NCI-H1048 (cell line): ENCODE measurements around the gene COX6A2.

Experiments used
- DNase-seq: peaks from one replicate; lab custom pipeline; 2025; lab: John Stamatoyannopoulos, UW

COX6A2 gene

DNA sequence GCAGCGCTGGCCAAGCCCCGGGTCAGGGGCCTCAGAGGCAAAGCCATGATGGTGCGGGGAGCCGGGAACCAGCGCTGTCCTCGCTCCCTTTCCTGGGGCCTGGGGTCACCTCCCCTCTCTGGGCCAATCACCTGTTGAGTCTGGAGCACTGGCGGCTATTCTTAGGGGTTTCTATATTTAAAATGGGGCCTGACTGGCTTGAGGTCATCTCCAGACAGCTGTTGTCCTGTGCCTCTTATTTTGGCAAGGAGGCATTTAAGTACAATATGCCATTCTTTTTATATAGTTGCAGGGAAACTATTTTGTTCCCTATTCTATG, at the start of gene COX6A2:
TSS of gene COX6A2 (minus strand) at position 82 of the 319 bp plus-strand sequence. CDS start at position 47, 35 bp downstream.
- no peak for DNase-seq

GRCh38 chr16:31477220-31478216, 49.4 kb upstream of the COX6A2 start:
- no peak for DNase-seq

GRCh38 chr16:31476303-31477219, 48.4 kb upstream of the COX6A2 start:
- DNase-seq: peak; percentile 41

- DNase-seq: no peak
Observed at GRCh38 chr16:31475946-31476302, 47.8 kb upstream of the COX6A2 start.

DNA sequence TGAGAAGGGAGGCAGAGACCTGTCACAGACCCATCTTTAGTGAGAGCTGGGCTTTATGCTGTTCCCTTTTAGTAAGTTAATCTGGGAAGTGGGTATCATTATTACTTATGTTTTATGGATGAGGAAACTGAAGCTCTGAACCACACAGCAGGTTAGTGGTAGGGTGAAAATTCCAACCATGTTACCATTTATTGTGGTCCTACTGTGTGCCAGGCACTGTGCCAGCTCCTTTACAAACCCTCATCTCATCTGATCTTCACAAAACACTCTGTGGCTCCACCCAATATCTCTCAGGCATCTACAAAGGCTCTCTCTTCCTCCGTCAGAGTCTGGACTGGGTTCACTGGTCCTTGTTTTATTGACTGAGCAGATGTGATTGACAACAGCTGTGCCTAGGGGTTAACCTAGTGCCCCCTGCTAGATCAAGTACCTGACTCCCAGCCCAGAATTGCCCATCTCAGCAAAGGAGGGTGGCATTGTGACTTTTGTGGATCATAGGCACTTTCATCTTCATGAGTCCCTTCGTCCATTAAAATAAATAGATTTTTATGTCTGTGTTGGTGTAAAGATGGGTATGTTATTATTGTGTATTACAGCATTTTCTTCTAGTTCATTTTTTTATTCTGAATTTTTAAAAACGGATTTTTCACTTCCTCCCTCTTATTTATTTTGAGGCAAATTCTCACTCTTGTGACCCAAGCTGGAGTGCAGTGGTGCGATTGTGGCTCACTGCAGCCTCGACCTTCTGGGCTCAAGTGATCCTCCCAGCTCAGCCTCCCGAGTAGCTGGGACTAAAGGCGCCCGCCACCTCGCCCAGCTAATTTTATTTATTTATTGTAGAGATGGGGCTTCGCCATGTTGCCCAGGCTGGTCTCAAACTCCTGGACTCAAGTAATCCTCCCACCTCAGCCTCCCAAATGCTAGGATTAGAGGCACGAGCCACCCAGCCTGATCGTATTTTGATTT, 46.9 kb upstream of the COX6A2 start:
- DNase-seq: no peak

- no peak for DNase-seq
Observed at GRCh38 chr16:31474173-31474714, 46.1 kb upstream of the COX6A2 start.

GRCh38 chr16:31473264-31473984, 45.3 kb upstream of the COX6A2 start:
- no peak for DNase-seq

- DNase-seq: peak; percentile 79
Observed at GRCh38 chr16:31472709-31473203, 44.6 kb upstream of the COX6A2 start.

DNA sequence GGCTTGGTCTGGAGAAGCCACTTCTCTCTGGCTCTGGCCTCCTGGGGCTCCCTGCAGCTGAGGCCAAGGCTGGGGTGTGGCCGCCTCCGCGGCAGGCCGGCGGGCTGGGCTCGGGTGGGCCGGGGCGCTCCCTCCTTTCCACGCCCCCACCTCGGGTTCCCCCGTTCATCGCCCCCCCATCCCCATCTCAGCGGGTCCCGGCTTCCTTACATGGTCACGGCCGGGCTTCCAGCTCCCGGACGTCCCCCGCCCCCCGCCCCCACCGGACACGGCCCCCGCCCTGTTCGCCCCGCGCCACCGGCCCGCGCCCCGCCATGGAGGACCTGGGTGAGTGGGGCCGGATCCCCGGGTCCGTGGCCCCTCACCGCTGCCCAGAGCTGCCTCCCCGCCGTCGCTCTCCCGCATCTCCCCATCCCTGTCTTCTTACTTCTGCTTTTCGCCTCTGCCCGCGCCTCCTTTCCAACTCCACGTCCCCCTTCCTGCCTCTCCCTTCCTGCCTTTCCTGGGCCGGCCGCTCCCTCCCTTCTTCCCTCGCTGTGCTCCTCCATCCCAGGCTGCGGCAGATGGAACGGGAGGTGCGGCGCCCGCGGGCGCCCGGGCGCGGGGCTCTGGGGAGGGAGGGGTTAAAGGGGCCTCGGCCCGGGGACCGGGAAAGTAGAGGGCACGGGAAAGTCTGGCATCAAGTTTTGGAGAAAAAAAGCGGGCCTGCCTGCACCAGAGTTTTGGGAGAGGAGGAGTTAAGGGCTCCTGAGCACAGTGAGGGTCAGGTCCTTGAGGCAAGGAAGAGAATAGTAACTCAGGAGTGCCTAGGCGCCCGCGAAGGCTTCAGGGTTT, 43.9 kb upstream of the COX6A2 start, which contains the start of gene TGFB1I1:
TSS of gene TGFB1I1 (plus strand) at position 278 of the 834 bp plus-strand sequence. CDS start at position 315, 37 bp downstream.
- no peak for DNase-seq

DNA sequence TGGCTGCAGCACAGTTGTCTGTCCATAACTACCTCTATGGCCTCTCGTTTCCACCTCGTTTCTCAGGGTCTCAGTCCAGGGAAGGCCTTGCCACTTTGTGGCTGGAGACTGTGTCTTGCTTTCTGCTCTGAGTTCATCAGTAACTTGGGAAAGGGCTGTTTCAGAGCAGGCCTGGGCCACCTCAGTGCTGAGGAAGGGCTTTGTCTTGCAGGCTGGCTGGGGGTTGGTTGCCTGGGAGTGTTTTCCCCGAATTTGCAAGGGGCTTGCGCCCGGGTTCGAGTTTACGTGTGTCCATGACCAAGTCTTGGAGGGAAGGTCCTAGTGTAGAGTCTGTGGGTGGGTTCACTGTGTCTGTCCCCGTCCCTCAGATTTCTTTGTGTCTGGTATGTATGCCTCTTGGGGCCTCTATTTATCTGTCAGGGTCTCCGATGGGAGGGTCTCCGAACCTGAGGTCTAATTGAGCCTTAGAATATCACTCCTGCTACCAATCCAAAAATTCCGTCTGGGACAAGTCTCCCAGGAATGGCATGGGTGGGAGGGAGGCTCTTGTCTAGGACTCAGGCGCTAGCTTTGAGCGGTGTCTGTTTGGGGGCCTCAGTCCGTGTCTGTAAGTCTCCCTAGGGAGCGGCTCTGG, 43.2 kb upstream of the COX6A2 start:
- no peak for DNase-seq

DNA sequence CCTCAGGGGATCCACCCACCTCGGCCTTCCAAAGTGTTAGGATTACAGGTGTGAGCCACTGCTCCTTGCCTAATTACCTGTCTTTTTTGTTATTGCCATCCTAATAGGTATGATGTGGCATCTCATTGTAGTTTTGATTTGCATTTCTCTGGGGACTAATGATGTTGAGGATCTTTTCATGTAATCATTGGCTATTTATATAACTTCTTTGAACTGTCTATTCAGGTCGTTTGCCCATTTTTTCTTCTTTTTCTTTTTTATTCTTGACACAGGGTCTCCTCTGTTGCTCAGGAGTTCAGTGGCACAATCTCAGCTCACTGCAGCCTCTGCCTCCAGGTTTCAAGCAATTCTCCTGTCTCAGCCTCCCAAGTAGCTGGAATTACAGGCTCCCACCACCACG, 42.5 kb upstream of the COX6A2 start:
- DNase-seq: no peak

DNA sequence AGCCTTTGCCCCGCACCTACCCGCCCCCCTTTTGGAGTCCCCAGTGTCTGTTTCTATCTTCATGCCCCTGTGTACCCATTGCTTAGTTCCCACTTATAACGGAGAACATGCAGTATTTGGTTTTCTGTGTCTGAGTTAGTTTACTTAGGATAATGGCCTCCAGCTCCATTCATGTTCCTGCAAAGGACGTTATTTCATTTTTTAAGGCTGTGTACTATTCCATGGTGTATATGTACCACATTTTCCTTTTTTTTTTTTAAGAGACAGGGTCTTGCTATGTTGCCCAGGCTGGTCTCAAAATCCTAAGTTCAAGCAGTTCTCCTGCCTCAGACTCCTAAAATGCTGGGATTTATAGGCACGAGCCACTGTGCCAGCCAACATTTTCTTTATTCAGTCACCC, 39.7 kb upstream of the COX6A2 start:
- DNase-seq: no peak

DNA sequence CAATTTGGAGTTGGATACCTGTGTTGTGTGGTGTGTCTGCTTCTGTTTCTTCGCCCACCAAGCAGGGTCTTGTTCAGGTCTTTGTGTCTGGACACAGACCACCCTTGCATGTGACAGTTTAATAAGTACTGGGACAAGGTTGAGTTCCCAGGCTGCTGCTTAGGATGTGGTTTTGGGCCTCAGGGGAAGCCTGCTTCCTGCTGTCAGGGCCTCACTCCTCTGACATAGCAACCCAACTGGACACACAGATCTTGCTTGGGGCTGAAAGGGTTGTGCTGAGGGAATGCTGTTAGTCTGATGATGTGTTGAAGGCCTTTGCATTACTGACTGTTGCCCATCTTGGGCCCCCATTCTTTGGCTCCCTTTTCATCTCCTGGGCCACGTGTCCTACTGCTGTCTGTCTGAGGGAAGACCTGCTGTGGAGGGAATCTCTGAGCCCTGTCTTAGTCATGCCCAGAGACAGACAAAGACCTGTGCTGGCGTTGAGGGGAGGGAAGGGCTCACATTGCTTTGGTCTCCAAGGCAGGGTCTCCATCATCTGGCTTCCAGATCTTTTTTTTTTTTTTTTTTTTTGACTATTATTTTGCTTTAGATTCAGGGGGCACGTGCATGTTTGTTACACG, 39.1 kb upstream of the COX6A2 start:
- DNase-seq: no peak

- DNase-seq: no peak
Observed at GRCh38 chr16:31466381-31466841, 38.3 kb upstream of the COX6A2 start.

- no peak for DNase-seq
Observed at GRCh38 chr16:31465788-31466370, 37.7 kb upstream of the COX6A2 start.

DNA sequence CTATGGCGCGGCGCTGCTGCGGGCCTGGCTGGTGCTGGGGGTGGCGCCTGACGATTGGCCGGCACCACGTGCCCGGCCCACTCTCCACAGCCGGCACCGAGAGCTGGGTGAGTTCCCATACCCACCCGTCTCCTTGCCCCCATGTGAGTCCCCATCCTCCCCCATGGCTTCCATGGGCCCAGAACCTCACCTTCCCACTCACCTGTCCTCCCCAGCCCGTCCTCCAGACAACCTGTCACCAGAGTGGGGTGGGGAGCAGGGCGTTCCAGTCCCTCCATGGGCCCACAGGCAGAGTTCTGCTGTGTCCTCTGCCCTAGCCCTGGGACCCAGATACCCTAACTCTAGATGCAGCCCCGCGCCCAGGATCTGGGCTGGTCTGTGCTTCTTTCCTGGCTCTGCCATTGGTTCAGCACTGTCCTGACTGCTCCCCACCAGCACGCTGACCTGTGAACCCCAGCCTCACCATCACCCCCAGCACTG, 36.7 kb upstream of the COX6A2 start:
- no peak for DNase-seq

- no peak for DNase-seq
Observed at GRCh38 chr16:31464348-31464769, 36.2 kb upstream of the COX6A2 start.
